GM12878 (cell line): Measurements from ENCODE around the gene KRTAP10-11. TPM values are rescaled to one million over a fixed set of nuclear protein-coding genes. Genes with fewer than 3 reads are reported as not detected.

Experiments
- ATAC-seq: fragments of 200-7000 bp; cut with Tn5 transposase; 3 replicates; pipeline ENCODE4 v1.9.1; 2020; ENCODE audit warnings: mild to moderate bottlenecking, moderate library complexity
- BruUV-seq: library from RNA; stranded (reverse); fragments of 400-500 nt; replicated peaks from 2 replicates; lab custom pipeline; 2021; lab: Mats Ljungman, UMichigan
- CTCF ChIA-PET: fragments of 300-600 bp; sonication (Branson Sonifier 250); formaldehyde crosslinking; extraction: SDS; loops from one replicate; lab custom pipeline; 2021; ENCODE audit warnings: inconsistent platforms; lab: Yijun Ruan, JAX
- POLR2A ChIA-PET: fragments of 350-600 bp; formaldehyde crosslinking; extraction: SDS; loops from one replicate; lab custom pipeline; 2021; ENCODE audit warnings: inconsistent platforms; lab: Charles Lee
- RAD21 ChIA-PET: fragments of 300-600 bp; sonication (Branson Sonifier 250); formaldehyde crosslinking; loops from one replicate; lab custom pipeline; 2023; ENCODE audit warnings: antibody characterized with exemption; ENCODE audit not compliant: unreplicated experiment; lab: Charles Lee
- SMC1A ChIA-PET: fragments of 300-600 bp; sonication (Branson Sonifier 250); formaldehyde crosslinking; loops from one replicate; lab custom pipeline; 2023; ENCODE audit not compliant: unreplicated experiment, uncharacterized antibody; lab: Charles Lee
- DNase-seq: peaks from one replicate; pipeline ENCODE4 v3.0.0-alpha.2; 2011; ENCODE audit warnings: low read depth, low spot score
- FAIRE-seq: peaks from 3 replicates; lab custom pipeline; 2011; peaks lifted over from hg19 to GRCh38; lab: Jason Lieb, UNC
- H2AFZ ChIP-seq: 2 replicates; pipeline ENCODE4 v1.6.0; 2011; ENCODE audit warnings: low read depth, low read length, control low read depth; ENCODE audit not compliant: control insufficient read depth
- H3K27ac ChIP-seq: 2 replicates; pipeline ENCODE4 v1.5.1; 2011; ENCODE audit warnings: control low read depth; ENCODE audit not compliant: control insufficient read depth, insufficient read depth
- H3K27me3 ChIP-seq, 2 experiments: replicated peaks in 1 of 2; 2 replicates each; pipeline versions ENCODE4 v1.6.0 to v1.6.1; 2011; ENCODE audit warnings: low read length in 1 of 2; ENCODE audit not compliant: control insufficient read depth in 2 of 2, insufficient read depth in 2 of 2
- H3K36me3 ChIP-seq, 2 experiments: 2 replicates each; pipeline ENCODE4 v1.5.1; 2011; ENCODE audit warnings: low read length in 1 of 2; ENCODE audit not compliant: control insufficient read depth in 2 of 2, insufficient read depth in 2 of 2
- H3K4me1 ChIP-seq: 2 replicates; pipeline ENCODE4 v1.6.1; 2011; ENCODE audit warnings: mild to moderate bottlenecking, low read length, moderate library complexity, mixed read lengths; ENCODE audit not compliant: control insufficient read depth, insufficient read depth
- H3K4me2 ChIP-seq: 2 replicates; pipeline ENCODE4 v1.6.0; 2011; ENCODE audit warnings: control low read depth; ENCODE audit not compliant: control insufficient read depth, insufficient read depth
- H3K4me3 ChIP-seq: fragments of 200-600 bp; sonication (generic); 2 replicates; pipeline ENCODE4 v1.5.1; 2016
- H3K79me2 ChIP-seq: 2 replicates; pipeline ENCODE4 v1.6.0; 2011; ENCODE audit warnings: low read length; ENCODE audit not compliant: control insufficient read depth, insufficient read depth
- H3K9ac ChIP-seq: 2 replicates; pipeline ENCODE4 v1.8.0; 2011; ENCODE audit warnings: low read length, control low read depth, mixed read lengths; ENCODE audit not compliant: control insufficient read depth, insufficient read depth
- H3K9me3 ChIP-seq: replicated peaks from 3 replicates; pipeline ENCODE4 v1.5.1; 2011; ENCODE audit warnings: mild to moderate bottlenecking, low read length; ENCODE audit not compliant: control insufficient read depth, insufficient read depth
- H4K20me1 ChIP-seq: 2 replicates; pipeline ENCODE4 v1.6.0; 2011; ENCODE audit not compliant: control insufficient read depth, insufficient read depth
- MXI1 ChIP-seq: fragments of 150-350 bp; IDR thresholded peaks from 2 replicates; pipeline ENCODE4 v1.6.1; 2011; ENCODE audit warnings: low read depth, mild to moderate bottlenecking, inconsistent platforms, low read length, improper control_type of control experiment
- MYC ChIP-seq: IDR thresholded peaks from 2 replicates; pipeline ENCODE4 v1.6.1; 2011; ENCODE audit warnings: mild to moderate bottlenecking, low read length, moderate library complexity, inconsistent platforms; ENCODE audit not compliant: insufficient read depth, insufficient replicate concordance, insufficient read length, severe bottlenecking
- NFYB ChIP-seq: IDR thresholded peaks from 2 replicates; pipeline ENCODE4 v1.6.1; 2011; ENCODE audit warnings: low read depth, mild to moderate bottlenecking, low read length, improper control_type of control experiment, moderate library complexity; ENCODE audit not compliant: insufficient read depth
- PAX8 ChIP-seq: fragments of 450-650 bp; IDR thresholded peaks from 2 replicates; pipeline ENCODE4 v1.6.1; 2017; ENCODE audit warnings: mild to moderate bottlenecking, moderate library complexity
- RBBP5 ChIP-seq: fragments of 200-600 bp; sonication (generic); conservative IDR thresholded peaks from 2 replicates; pipeline ENCODE4 v1.6.1; 2016
- REST ChIP-seq: IDR thresholded peaks from 2 replicates; pipeline ENCODE4 v1.6.1; 2012; ENCODE audit warnings: mild to moderate bottlenecking, low read depth, low read length
- SIN3A ChIP-seq: IDR thresholded peaks from 2 replicates; pipeline ENCODE4 v1.6.1; 2012; ENCODE audit warnings: low read depth, low read length, improper control_type of control experiment
- SRF ChIP-seq, 2 experiments: IDR thresholded peaks; 2 replicates each; pipeline ENCODE4 v1.6.1; 2011; ENCODE audit warnings: low read depth in 2 of 2, low read length in 2 of 2, mild to moderate bottlenecking in 1 of 2, moderate library complexity in 1 of 2
- YY1 ChIP-seq: IDR thresholded peaks from 2 replicates; pipeline ENCODE4 v1.6.1; 2011; ENCODE audit warnings: low read depth, mild to moderate bottlenecking, low read length
- ZBTB33 ChIP-seq: fragments of 450-650 bp; IDR thresholded peaks from 2 replicates; pipeline ENCODE4 v1.6.1; 2017; ENCODE audit warnings: mild to moderate bottlenecking
- ZNF384 ChIP-seq: IDR thresholded peaks from 2 replicates; pipeline ENCODE4 v1.6.1; 2012; ENCODE audit warnings: low read depth, mild to moderate bottlenecking, low read length, improper control_type of control experiment, borderline replicate concordance
- WGBS: methylation state at CpG from one replicate; pipeline ENCODE4 v1.1.6; 2016; ENCODE audit warnings: low lambda C conversion rate; ENCODE audit not compliant: insufficient replicate concordance, insufficient coverage; ENCODE audit errors: missing lambda C conversion rate; 5-methylcytosine and 5-hydroxymethylcytosine counted together
- in situ Hi-C: fragments of 300-500 bp; cut with MboI; formaldehyde crosslinking; loops from 9 replicates; pipeline ENCODE4 v1.14.3; 2018; ENCODE audit warnings: mixed read lengths
- intact Hi-C: fragments of 100-400 bp; cut with micrococcal nuclease; formaldehyde crosslinking; loops from one replicate; pipeline ENCODE4 v1.14.2; 2022; ENCODE audit not compliant: unreplicated experiment
- polyA plus RNA-seq, 11 experiments: library from polyadenylated mRNA; depleted of rRNA in 4 of 11; unstranded in 6 of 11; stranded (reverse) in 5 of 11; fragments of >200 nt; fragmentation: Nextera tagmentation in 4 of 11; fragmentation: Illumina TruSeq in 1 of 11; extraction: Ambion mirVana in 4 of 11; extraction: Trizol in 1 of 11; gene quantifications; 1 replicate in 1 of 11; 2 replicates in 10 of 11; pipeline versions ENCODE4 v1.2.1 to v1.2.3, GENCODE V29; 2011 to 2016; ENCODE audit warnings: inconsistent platforms in 2 of 11, missing spikeins in 2 of 11, low read depth in 1 of 11
- total RNA-seq, 4 experiments: library from RNA; depleted of rRNA in 3 of 4; stranded (reverse); fragments of >200 nt in 3 of 4; fragmentation: Illumina TruSeq in 1 of 4; extraction: Trizol in 1 of 4; gene quantifications; 2 replicates each; pipeline versions ENCODE4 v1.2.1 to v1.2.3, GENCODE V29; 2013 to 2021
- TF ChIP-seq, protein P1 (sequence below): IDR thresholded peaks from 2 replicates; pipeline ENCODE4 v1.6.1; 2012; ENCODE audit warnings: low read length, inconsistent platforms
- TF ChIP-seq, protein P2 (sequence below): IDR thresholded peaks from 2 replicates; pipeline ENCODE4 v1.6.1; 2011; ENCODE audit warnings: low read depth, low read length, improper control_type of control experiment, borderline replicate concordance
- TF ChIP-seq, protein P3 (sequence below): IDR thresholded peaks from 2 replicates; pipeline ENCODE4 v1.6.1; 2011; ENCODE audit warnings: mild to moderate bottlenecking, low read depth, low read length, moderate library complexity; ENCODE audit not compliant: insufficient replicate concordance

KRTAP10-11 gene
- total and polyA plus RNA-seq, 10 of the 15 experiments (the other 5 are each of a cell fraction or from before 2014, with no cell fraction given) = not detected

DNA sequence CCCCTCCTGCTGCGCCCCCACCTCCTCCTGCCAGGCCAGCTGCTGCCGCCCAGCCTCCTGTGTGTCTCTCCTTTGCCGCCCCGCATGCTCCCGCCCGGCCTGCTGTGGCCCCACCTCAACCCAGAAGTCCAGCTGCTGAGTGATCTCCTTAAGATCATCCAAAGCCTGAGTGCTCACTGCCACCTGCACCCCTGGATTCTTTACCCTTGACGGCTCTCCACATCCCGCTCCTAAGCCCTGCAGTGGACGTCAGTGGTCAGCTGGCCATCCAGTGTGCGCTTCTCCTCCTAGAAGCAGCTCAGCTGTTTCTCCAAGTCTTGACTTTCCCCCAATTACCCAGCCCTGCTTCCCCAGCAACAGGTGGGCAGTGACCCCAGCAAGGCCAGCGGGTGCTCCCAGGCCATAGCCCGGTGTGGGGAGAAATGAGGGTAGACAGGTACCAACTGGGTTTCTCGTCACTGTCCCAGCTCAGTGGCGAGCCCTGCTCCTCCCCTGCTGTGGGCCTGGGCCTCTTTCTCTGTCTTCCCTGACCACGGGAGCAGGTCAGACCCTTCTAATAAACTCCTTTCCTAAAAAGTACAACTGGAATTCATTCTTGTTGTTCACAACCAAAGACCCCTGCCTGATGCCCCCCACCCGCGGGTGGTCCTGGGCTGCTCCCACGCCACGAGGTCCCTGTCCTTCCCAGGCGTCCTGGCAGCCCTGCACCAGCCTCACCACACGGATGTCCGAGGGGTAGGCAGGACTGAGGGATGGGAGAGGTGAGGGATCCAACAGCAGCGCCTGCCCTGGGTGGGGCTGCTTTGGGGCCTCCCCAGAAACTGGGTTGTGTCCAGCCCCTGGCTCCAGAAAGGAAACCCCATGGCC lies 44.4 kb upstream of the KRTAP10-11 start:
- Histone ChIP-seq H2AFZ (no peak overlapping the region), H3K27me3 (no peaks in the 10 kb centered on the region), H3K79me2 (no peaks in the 10 kb centered on the region), H3K4me1 (no peaks in the 10 kb centered on the region), H3K9me3 (no peaks in the 10 kb centered on the region; the same call in 2 of the 3 replicates), H4K20me1 (no peaks in the 10 kb centered on the region), H3K4me2 (no peak overlapping the region), H3K27ac (no peak overlapping the region), H3K36me3 (no peaks in the 10 kb centered on the region), H3K4me3 (no peak overlapping the region), H3K9ac (no peak overlapping the region)
- POLR2A ChIA-PET = no interaction called here
- in situ Hi-C loops = no loop called here
- CTCF ChIA-PET = no interaction called here
- DNase-seq = no peak
- intact Hi-C loops = no loop called here
- no TSS peak for BruUV-seq
- no peak for FAIRE-seq
- WGBS = 36% methylated on average over 23 of the region's 23 CpGs
- SMC1A ChIA-PET = no interaction called here
- RAD21 ChIA-PET = no interaction called here
- no peak for ATAC-seq
- TF ChIP-seq ZBTB33 (no peak), ZNF384 (no peak), NFYB (no peak), PAX8 (no peak), YY1 (no peak), SIN3A (no peak), MYC (no peak), REST (no peak), SRF (IDR thresholded peaks at IDR 0.05; ENCODE audit: low read depth in 2 of 2, low read length in 2 of 2) (no peak), MXI1 (no peak), RBBP5 (no peak)
- TF ChIP-seq, protein P1, sequence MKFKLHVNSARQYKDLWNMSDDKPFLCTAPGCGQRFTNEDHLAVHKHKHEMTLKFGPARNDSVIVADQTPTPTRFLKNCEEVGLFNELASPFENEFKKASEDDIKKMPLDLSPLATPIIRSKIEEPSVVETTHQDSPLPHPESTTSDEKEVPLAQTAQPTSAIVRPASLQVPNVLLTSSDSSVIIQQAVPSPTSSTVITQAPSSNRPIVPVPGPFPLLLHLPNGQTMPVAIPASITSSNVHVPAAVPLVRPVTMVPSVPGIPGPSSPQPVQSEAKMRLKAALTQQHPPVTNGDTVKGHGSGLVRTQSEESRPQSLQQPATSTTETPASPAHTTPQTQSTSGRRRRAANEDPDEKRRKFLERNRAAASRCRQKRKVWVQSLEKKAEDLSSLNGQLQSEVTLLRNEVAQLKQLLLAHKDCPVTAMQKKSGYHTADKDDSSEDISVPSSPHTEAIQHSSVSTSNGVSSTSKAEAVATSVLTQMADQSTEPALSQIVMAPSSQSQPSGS = no peak
- TF ChIP-seq, protein P2, sequence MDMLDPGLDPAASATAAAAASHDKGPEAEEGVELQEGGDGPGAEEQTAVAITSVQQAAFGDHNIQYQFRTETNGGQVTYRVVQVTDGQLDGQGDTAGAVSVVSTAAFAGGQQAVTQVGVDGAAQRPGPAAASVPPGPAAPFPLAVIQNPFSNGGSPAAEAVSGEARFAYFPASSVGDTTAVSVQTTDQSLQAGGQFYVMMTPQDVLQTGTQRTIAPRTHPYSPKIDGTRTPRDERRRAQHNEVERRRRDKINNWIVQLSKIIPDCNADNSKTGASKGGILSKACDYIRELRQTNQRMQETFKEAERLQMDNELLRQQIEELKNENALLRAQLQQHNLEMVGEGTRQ = no peak
- TF ChIP-seq, protein P3, sequence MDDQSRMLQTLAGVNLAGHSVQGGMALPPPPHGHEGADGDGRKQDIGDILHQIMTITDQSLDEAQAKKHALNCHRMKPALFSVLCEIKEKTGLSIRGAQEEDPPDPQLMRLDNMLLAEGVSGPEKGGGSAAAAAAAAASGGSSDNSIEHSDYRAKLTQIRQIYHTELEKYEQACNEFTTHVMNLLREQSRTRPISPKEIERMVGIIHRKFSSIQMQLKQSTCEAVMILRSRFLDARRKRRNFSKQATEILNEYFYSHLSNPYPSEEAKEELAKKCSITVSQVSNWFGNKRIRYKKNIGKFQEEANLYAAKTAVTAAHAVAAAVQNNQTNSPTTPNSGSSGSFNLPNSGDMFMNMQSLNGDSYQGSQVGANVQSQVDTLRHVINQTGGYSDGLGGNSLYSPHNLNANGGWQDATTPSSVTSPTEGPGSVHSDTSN = no peak
